SK-N-SH (cell line): ENCODE data around the gene FAM20C. TPM values are rescaled to one million over a fixed set of nuclear protein-coding genes. Genes with fewer than 3 reads are reported as not detected.

Source experiments
- CTCF ChIA-PET: fragments of 300-600, 350-600 bp; formaldehyde crosslinking; extraction: SDS; loops from one replicate; lab custom pipeline; 2021; lab: Yijun Ruan, JAX
- POLR2A ChIA-PET: fragments of 350-600 bp; sonication (Branson Sonifier 250); formaldehyde crosslinking; extraction: SDS; loops from one replicate; lab custom pipeline; 2020; ENCODE audit warnings: antibody characterized with exemption, inconsistent platforms; lab: Yijun Ruan, JAX
- DNase-seq: peaks from one replicate; pipeline ENCODE4 v3.0.0; 2012
- H2AFZ ChIP-seq: fragments of 200-600 bp; sonication (generic); 2 replicates; pipeline ENCODE4 v1.8.1; 2016; ENCODE audit warnings: antibody characterized with exemption, mild to moderate bottlenecking, low read depth
- H3F3A ChIP-seq: fragments of 200-600 bp; sonication (generic); replicated peaks from 2 replicates; pipeline ENCODE3; 2016; ENCODE audit warnings: antibody characterized with exemption, mild to moderate bottlenecking; ENCODE audit not compliant: insufficient read depth
- H3K27ac ChIP-seq, 2 experiments: fragments of 200-500 bp in 1 of 2; fragments of 200-600 bp in 1 of 2; sonication (Bioruptor generic) in 1 of 2; sonication (generic), shearing (Covaris generic) in 1 of 2; 2 replicates each; pipeline versions ENCODE4 v1.5.1 to v1.6.1; 2014 to 2016; ENCODE audit warnings: low read depth in 2 of 2, inconsistent platforms in 1 of 2, low read length in 1 of 2, mild to moderate bottlenecking in 1 of 2, mixed read lengths in 1 of 2
- H3K27me3 ChIP-seq: fragments of 200-600 bp; sonication (generic), shearing (Covaris generic); 2 replicates; pipeline ENCODE4 v1.6.1; 2016; ENCODE audit warnings: mixed run types; ENCODE audit not compliant: insufficient read depth
- H3K36me3 ChIP-seq, 2 experiments: fragments of 200-500 bp in 1 of 2; fragments of 200-600 bp in 1 of 2; sonication (Bioruptor generic) in 1 of 2; sonication (generic) in 1 of 2; replicated peaks in 1 of 2; 2 replicates each; pipeline versions ENCODE3 to v1.5.1; 2014 to 2016; ENCODE audit warnings: low read length in 1 of 2, mild to moderate bottlenecking in 1 of 2; ENCODE audit not compliant: insufficient read depth in 2 of 2, control insufficient read depth in 1 of 2
- H3K4me1 ChIP-seq, 2 experiments: fragments of 200-500 bp in 1 of 2; fragments of 200-600 bp in 1 of 2; sonication (Bioruptor generic) in 1 of 2; sonication (generic), shearing (Covaris generic) in 1 of 2; 2 replicates each; pipeline versions ENCODE4 v1.5.1 to v1.6.1; 2014 to 2016; ENCODE audit warnings: low read depth in 1 of 2, low read length in 1 of 2, mixed run types in 1 of 2; ENCODE audit not compliant: insufficient read depth in 2 of 2, control insufficient read depth in 1 of 2
- H3K4me2 ChIP-seq: fragments of 200-600 bp; sonication (generic), shearing (Covaris generic); 2 replicates; pipeline ENCODE4 v1.6.1; 2017; ENCODE audit warnings: mixed run types
- H3K4me3 ChIP-seq, 2 experiments: fragments of 200-500 bp in 1 of 2; fragments of 200-600 bp in 1 of 2; sonication (Bioruptor generic) in 1 of 2; sonication (generic), shearing (Covaris generic) in 1 of 2; 2 replicates each; pipeline versions ENCODE4 v1.5.1 to v1.8.1; 2014 to 2016; ENCODE audit warnings: low read depth in 2 of 2, inconsistent platforms in 1 of 2, low read length in 1 of 2, mild to moderate bottlenecking in 1 of 2, mixed read lengths in 1 of 2, moderate library complexity in 1 of 2
- H3K79me2 ChIP-seq: fragments of 200-600 bp; sonication (generic); 2 replicates; pipeline ENCODE4 v1.8.1; 2017; ENCODE audit warnings: mild to moderate bottlenecking; ENCODE audit not compliant: insufficient read depth
- H3K9ac ChIP-seq: fragments of 200-600 bp; sonication (generic); 2 replicates; pipeline ENCODE4 v1.6.1; 2017; ENCODE audit warnings: mixed run types
- H3K9me2 ChIP-seq: fragments of 200-600 bp; sonication (generic); 2 replicates; pipeline ENCODE4 v1.6.1; 2017; ENCODE audit warnings: mixed run types
- H3K9me3 ChIP-seq: fragments of 200-600 bp; sonication (generic); 2 replicates; pipeline ENCODE4 v1.6.1; 2017; ENCODE audit warnings: mixed run types, mild to moderate bottlenecking, moderate library complexity
- H4K20me1 ChIP-seq: fragments of 200-600 bp; sonication (generic); 2 replicates; pipeline ENCODE4 v1.6.1; 2017; ENCODE audit warnings: mild to moderate bottlenecking, mixed run types; ENCODE audit not compliant: insufficient read depth
- CHD2 ChIP-seq: fragments of 150-350 bp; IDR thresholded peaks from 2 replicates; pipeline ENCODE4 v1.6.1; 2018; ENCODE audit warnings: low read length; ENCODE audit not compliant: partially characterized antibody
- ELF1 ChIP-seq: IDR thresholded peaks from 2 replicates; pipeline ENCODE4 v1.4.0; 2012
- EP300 ChIP-seq, 2 experiments: IDR thresholded peaks; 2 replicates each; pipeline versions ENCODE4 v1.4.0 to v1.6.1; 2012; ENCODE audit warnings: borderline replicate concordance in 1 of 2, low read depth in 1 of 2, low read length in 1 of 2
- EZH2phosphoT487 ChIP-seq: fragments of 200-600 bp; sonication (generic); IDR thresholded peaks from 2 replicates; pipeline ENCODE4 v1.6.1; 2017; ENCODE audit warnings: low read depth, mixed run types, mild to moderate bottlenecking, antibody characterized with exemption, moderate library complexity, borderline replicate concordance
- FOSL2 ChIP-seq: IDR thresholded peaks from 2 replicates; pipeline ENCODE4 v1.4.0; 2012; ENCODE audit warnings: low read depth, mild to moderate bottlenecking, moderate library complexity, borderline replicate concordance
- FOXJ3 ChIP-seq: sonication (generic); formaldehyde crosslinking; IDR thresholded peaks from 2 replicates; pipeline ENCODE4 v1.5.1; 2020; ENCODE audit warnings: mild to moderate bottlenecking, missing genetic modification reagents
- JUND ChIP-seq: IDR thresholded peaks from 2 replicates; pipeline ENCODE4 v1.4.0; 2012
- MXI1 ChIP-seq: IDR thresholded peaks from 2 replicates; pipeline ENCODE4 v1.6.1; 2012; ENCODE audit warnings: mild to moderate bottlenecking, low read depth, low read length, improper control_type of control experiment
- NFIC ChIP-seq: IDR thresholded peaks from 2 replicates; pipeline ENCODE4 v1.4.0; 2012; ENCODE audit warnings: borderline replicate concordance
- POLR2AphosphoS5 ChIP-seq: IDR thresholded peaks from 2 replicates; pipeline ENCODE4 v1.6.1; 2012; ENCODE audit warnings: low read depth, low read length
- RAD21 ChIP-seq: IDR thresholded peaks from 2 replicates; pipeline ENCODE4 v1.6.1; 2012; ENCODE audit warnings: mild to moderate bottlenecking, low read length
- RFX5 ChIP-seq: IDR thresholded peaks from 2 replicates; pipeline ENCODE4 v1.6.1; 2012; ENCODE audit warnings: mild to moderate bottlenecking, improper control_type of control experiment, low read length
- RXRA ChIP-seq: IDR thresholded peaks from 2 replicates; pipeline ENCODE4 v1.4.0; 2012; ENCODE audit warnings: low read depth, mild to moderate bottlenecking, borderline replicate concordance
- SMC3 ChIP-seq: IDR thresholded peaks from 2 replicates; pipeline ENCODE4 v1.6.1; 2012; ENCODE audit warnings: low read depth, low read length, improper control_type of control experiment
- TAF1 ChIP-seq: IDR thresholded peaks from 2 replicates; pipeline ENCODE4 v1.6.1; 2012; ENCODE audit warnings: low read depth, mild to moderate bottlenecking, low read length, moderate library complexity, borderline replicate concordance
- TCF12 ChIP-seq: IDR thresholded peaks from 2 replicates; pipeline ENCODE4 v1.4.0; 2012
- TEAD4 ChIP-seq: IDR thresholded peaks from 2 replicates; pipeline ENCODE4 v1.4.0; 2012; ENCODE audit warnings: mild to moderate bottlenecking, borderline replicate concordance; ENCODE audit not compliant: insufficient read depth
- YY1 ChIP-seq: IDR thresholded peaks from 2 replicates; pipeline ENCODE4 v1.4.0; 2012; ENCODE audit warnings: low read depth, mild to moderate bottlenecking
- WGBS: methylation state at CpG from one replicate; pipeline ENCODE4 v1.1.6; 2017; ENCODE audit warnings: low lambda C conversion rate; 5-methylcytosine and 5-hydroxymethylcytosine counted together
- polyA plus RNA-seq, 3 experiments: library from polyadenylated mRNA; depleted of rRNA; stranded (reverse); fragments of >200 nt; gene quantifications; 2 replicates each; pipeline ENCODE4 v1.2.3, GENCODE V29; 2012
- TF ChIP-seq, protein P1 (sequence below): IDR thresholded peaks from 2 replicates; pipeline ENCODE4 v1.4.0; 2012; ENCODE audit warnings: low read depth
- TF ChIP-seq, protein P2 (sequence below): IDR thresholded peaks from 2 replicates; pipeline ENCODE4; 2012
- TF ChIP-seq, protein P3 (sequence below): fragments of 150-350 bp; IDR thresholded peaks from 2 replicates; pipeline ENCODE4 v1.6.1; 2016; ENCODE audit warnings: mild to moderate bottlenecking, low read depth, low read length
- TF ChIP-seq, protein P4 (sequence below): IDR thresholded peaks from 2 replicates; pipeline ENCODE4 v1.4.0; 2012; ENCODE audit warnings: low read depth, borderline replicate concordance

FAM20C gene
- polyA plus RNA-seq, 1 of the 3 experiments (the other 2 are of a cell fraction) = 12.7 TPM

DNA sequence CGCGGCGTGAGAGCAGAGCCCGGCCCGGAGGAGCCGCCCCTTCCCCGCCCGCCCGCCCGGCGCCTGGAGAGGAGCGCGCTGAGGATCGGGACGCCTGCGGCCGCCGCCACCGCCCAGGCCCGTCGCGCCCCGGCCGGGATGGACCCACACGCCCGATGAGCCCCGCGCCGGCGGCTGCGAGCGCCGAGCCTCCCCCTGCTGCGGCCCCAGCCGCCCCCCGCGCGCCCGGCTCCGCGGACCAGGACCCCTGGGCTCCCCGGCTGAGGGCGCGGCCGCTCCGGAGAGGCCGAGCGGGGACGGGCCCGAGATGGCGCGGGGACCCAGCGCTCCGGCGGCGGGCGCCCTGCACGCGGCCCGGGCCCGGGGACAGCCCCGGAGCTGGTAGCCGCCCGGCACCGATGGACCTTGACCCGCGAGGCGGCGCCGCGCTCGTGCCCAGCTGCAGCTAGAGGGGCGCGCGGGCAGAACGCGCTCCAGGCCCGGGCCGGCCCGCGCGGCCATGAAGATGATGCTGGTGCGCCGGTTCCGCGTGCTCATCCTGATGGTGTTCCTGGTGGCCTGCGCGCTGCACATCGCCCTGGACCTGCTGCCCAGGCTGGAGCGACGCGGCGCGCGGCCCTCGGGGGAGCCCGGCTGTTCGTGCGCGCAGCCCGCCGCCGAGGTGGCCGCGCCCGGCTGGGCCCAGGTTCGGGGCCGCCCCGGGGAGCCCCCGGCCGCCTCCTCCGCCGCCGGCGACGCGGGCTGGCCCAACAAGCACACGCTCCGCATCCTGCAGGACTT, 520 bp downstream of the FAM20C start:
- Histone ChIP-seq H4K20me1 (peaks cover 36% of the 10 kb centered on the region), H3K4me2 (peak overlapping the region; percentile 77), H3K27ac (no peak overlapping the region), H3K36me3 (no peaks in the 10 kb centered on the region), H3K27me3 (no peaks in the 10 kb centered on the region), H3F3A (no peaks in the 10 kb centered on the region), H2AFZ (no peak overlapping the region), H3K9ac (no peak overlapping the region; the same call in 1 of the 2 replicates), H3K9me2 (no peaks in the 10 kb centered on the region), H3K9me3 (no peaks in the 10 kb centered on the region), H3K79me2 (peaks cover 21% of the 10 kb centered on the region; the same call in 1 of the 2 replicates), H3K4me3 (peak overlapping the region; percentile 43 to 66), H3K4me1 (peaks cover 0 to 16% of the 10 kb centered on the region in 2 experiments; a peak in 2 of 4 replicates)
- CTCF ChIA-PET = interaction anchor here (1.3 to 1.6 kb wide), 3 partner anchors 74 to 129 kb away, joined by 3 to 4 read pairs (median 3); no protein-coding TSS in a partner anchor
- peak; percentile 79 for DNase-seq
- POLR2A ChIA-PET = interaction anchor here (0.6 to 0.8 kb wide), 3 partner anchors 18 to 575 kb away, joined by 3 to 7 read pairs (median 4); no protein-coding TSS in a partner anchor
- 3% methylated on average over 23 of the region's 119 CpGs for WGBS
- TF ChIP-seq FOSL2 (no peak), ELF1 (no peak), TAF1 (no peak), POLR2AphosphoS5 (no peak), CHD2 (no peak), EP300 (IDR thresholded peaks at IDR 0.05; ENCODE audit: borderline replicate concordance in 1 of 2, low read depth in 1 of 2, low read length in 1 of 2) (no peak), YY1 (no peak), RFX5 (no peak), FOXJ3 (no peak), SMC3 (no peak), MXI1 (no peak), EZH2phosphoT487 (no peak)
- TF ChIP-seq, protein P1, sequence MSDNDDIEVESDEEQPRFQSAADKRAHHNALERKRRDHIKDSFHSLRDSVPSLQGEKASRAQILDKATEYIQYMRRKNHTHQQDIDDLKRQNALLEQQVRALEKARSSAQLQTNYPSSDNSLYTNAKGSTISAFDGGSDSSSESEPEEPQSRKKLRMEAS = no peak

DNA sequence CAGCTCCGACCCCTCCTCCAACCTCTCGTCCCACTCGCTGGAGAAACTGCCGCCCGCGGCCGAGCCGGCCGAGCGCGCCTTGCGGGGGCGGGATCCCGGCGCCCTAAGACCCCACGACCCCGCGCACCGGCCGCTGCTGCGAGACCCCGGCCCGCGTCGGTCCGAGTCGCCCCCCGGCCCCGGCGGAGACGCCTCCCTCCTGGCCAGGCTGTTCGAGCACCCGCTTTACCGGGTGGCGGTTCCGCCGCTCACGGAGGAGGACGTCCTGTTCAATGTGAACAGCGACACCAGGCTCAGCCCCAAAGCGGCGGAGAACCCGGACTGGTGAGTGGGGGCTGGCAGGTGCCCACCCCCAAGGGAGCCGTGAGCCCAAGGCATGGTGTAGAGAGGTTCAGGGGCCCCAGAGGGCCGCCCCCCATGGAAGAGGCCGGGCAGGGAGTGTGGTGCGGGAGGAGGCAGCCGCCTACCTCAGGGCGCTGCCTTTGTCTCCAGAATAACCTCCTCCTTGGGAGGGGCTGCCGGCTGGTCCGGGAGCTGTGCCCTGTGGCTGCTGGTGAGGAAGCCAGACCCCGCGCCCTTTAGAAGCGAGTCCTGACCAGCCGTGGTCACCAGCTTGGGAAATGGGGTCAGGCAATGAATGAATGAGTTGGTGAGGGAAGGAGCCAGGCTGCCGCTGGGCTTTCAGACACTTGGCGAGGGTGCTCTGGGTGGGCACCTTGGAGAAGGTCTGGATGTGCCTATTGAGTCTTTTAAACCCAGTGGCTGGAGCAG, 1.3 kb downstream of the FAM20C start:
- H3K9me3 ChIP-seq = no peaks in the 10 kb centered on the region
- peaks cover 0 to 16% of the 10 kb centered on the region in 2 experiments; a peak in 2 of 4 replicates for H3K4me1 ChIP-seq
- no peak overlapping the region; the same call in 1 of the 2 replicates for H2AFZ ChIP-seq
- peak; percentile 70 for DNase-seq
- peaks cover 0 to 2% of the 10 kb centered on the region in 2 experiments for H3K36me3 ChIP-seq
- H3K4me3 ChIP-seq = peak overlapping the region; percentile 43 to 66
- H4K20me1 ChIP-seq = peaks cover 40% of the 10 kb centered on the region
- H3K9me2 ChIP-seq = no peaks in the 10 kb centered on the region
- H3K27ac ChIP-seq = no peak overlapping the region
- H3F3A ChIP-seq = no peaks in the 10 kb centered on the region
- no peaks in the 10 kb centered on the region for H3K27me3 ChIP-seq
- TF ChIP-seq, protein P2, sequence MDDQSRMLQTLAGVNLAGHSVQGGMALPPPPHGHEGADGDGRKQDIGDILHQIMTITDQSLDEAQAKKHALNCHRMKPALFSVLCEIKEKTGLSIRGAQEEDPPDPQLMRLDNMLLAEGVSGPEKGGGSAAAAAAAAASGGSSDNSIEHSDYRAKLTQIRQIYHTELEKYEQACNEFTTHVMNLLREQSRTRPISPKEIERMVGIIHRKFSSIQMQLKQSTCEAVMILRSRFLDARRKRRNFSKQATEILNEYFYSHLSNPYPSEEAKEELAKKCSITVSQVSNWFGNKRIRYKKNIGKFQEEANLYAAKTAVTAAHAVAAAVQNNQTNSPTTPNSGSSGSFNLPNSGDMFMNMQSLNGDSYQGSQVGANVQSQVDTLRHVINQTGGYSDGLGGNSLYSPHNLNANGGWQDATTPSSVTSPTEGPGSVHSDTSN = no peak
- TF ChIP-seq JUND (no peak), NFIC (no peak), FOSL2 (no peak), FOXJ3 (no peak), RAD21 (no peak), TCF12 (no peak), RXRA (no peak), TEAD4 (no peak)
- TF ChIP-seq, protein P3, sequence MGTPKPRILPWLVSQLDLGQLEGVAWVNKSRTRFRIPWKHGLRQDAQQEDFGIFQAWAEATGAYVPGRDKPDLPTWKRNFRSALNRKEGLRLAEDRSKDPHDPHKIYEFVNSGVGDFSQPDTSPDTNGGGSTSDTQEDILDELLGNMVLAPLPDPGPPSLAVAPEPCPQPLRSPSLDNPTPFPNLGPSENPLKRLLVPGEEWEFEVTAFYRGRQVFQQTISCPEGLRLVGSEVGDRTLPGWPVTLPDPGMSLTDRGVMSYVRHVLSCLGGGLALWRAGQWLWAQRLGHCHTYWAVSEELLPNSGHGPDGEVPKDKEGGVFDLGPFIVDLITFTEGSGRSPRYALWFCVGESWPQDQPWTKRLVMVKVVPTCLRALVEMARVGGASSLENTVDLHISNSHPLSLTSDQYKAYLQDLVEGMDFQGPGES = no peak
- TF ChIP-seq, protein P4, sequence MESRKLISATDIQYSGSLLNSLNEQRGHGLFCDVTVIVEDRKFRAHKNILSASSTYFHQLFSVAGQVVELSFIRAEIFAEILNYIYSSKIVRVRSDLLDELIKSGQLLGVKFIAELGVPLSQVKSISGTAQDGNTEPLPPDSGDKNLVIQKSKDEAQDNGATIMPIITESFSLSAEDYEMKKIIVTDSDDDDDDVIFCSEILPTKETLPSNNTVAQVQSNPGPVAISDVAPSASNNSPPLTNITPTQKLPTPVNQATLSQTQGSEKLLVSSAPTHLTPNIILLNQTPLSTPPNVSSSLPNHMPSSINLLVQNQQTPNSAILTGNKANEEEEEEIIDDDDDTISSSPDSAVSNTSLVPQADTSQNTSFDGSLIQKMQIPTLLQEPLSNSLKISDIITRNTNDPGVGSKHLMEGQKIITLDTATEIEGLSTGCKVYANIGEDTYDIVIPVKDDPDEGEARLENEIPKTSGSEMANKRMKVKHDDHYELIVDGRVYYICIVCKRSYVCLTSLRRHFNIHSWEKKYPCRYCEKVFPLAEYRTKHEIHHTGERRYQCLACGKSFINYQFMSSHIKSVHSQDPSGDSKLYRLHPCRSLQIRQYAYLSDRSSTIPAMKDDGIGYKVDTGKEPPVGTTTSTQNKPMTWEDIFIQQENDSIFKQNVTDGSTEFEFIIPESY = no peak
- WGBS = 16% methylated on average over 28 of the region's 57 CpGs
- H3K79me2 ChIP-seq = peaks cover 21% of the 10 kb centered on the region; the same call in 1 of the 2 replicates
- ChIA-PET CTCF (interaction anchor here (0.7 to 1.5 kb wide), 3 partner anchors 129 to 296 kb away, joined by 3 read pairs; no protein-coding TSS in a partner anchor), POLR2A (no interaction called here)
- H3K9ac ChIP-seq = peak overlapping the region; percentile 49
- H3K4me2 ChIP-seq = peak overlapping the region; percentile 77
